ENCODE data around the gene CLRN3.
A peak's percentile ranks its signal among the peaks of the same experiment; 100 is the strongest.

The CLRN3 gene

DNA sequence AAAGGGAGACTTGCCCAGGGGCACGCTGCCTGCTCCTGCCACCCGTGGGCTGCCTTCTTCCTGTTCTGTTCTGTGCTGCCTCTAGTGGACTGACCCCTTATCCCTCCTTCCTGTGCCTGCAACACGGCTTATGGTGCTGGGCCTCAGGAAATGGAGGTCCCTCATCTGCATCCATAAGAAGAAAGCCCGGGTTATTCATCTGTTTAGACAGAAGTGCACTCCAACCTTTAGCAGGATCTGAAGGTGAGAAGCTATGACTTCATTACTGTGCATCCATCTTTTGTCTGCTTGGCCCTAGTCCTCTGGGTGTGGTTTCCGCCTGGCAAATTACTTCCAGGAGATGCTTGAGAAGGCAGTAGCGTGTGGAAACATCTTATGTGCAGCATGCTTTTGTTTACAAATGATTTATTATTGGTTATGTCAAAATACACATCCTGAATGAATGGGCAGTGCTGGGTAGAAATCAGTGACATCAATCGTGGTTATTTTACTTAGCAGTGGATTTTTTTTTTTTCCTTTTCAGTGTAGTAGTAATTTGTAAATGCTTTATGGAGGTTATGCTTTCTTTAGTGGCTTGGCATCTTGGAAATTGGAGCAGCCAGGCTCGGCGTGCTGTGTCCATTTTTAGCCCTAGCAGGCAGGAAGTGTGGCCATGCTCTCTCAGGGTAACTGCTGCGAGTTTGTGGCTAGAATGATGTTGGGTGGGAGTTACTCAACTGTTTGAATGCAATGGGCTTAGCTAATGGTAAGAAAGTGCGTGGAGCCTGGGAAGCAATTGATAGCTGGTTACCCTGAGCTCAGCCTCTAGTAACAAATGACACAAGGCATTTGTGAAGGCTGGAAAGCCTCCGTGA, 26.9 kb upstream of the CLRN3 start:
- DNase-seq (ENCODE audit: low spot score) = no peak

DNA sequence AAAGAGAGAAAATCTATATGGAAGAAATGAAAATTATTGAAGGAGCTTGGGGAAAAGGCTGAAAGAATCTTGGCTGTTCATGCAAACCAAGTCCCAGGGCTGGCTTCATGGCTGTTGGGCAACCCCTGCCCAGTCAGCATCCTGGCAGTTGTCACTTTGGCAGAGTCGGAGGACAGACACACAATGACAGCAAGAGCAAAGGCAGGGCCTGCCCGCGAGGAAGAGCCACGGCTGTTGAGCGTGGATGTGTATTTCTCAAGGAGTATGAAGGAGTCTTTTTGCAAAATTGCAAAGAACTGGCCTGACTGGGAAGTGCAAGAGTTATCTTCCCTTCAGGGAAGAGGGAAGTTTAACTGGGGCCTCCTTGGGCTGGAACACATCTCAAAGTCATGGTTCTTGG, 25.8 kb upstream of the CLRN3 start:
- no peak for DNase-seq (ENCODE audit: low spot score)

DNA sequence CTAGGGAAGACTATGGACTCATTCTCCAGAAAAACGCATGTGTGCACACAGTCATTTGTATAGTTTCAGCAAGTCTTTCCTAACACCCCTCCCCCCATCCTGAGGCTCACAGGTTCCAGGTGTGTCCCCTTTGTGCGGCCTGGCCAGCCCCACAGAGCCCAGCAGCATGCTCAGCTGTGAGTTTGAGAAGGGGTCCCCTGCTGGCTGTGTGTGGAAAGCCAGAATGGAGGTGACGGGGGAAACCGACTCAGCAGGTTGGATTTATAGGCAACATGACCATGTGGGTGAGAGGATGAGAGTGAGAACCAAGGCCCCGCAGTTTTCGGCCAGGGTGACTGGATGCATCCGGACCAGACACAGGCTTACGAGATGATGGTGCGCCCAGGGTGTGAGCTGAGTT, 24.1 kb upstream of the CLRN3 start:
- no peak for DNase-seq (ENCODE audit: low spot score)

DNA sequence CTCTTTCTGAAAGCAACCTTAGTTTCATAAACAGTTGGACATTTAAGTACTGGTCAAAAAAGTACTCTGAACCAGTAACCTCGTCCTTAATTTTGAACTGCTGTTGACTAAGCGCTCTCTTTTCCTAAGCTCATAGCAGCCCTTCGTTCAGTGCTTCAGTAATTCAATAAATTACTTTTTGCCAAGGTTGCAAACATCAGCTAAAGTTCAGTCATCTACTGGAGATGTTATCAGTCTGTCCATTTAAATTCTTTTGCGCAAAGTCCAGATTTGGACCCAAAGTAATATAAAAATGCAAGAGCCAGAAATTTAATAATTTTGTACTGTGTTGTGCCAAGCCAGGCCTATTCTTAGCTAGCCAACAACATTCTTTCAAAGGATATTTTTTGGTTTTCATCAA, 22.6 kb upstream of the CLRN3 start:
- no peak for DNase-seq (ENCODE audit: low spot score)

DNA sequence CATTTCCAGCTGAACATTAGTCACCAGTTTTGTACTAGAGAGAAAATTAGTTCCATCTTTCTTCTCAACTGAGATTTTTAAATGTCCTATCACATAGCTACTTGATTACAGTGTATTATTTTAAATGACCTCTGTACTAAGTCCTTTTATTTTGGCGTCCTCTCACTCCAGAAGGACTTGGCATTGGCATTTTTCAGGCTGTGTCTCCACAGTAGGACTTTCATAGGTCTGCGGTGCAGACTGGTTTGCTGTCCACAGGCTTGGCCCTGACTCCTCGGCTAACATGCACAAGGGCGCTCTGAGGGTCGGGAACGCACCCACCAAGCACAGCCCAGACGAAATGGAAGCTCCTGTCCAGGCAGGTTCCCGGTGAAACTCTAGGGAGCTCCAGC, 20.6 kb upstream of the CLRN3 start:
- DNase-seq (ENCODE audit: low spot score) = no peak

DNA sequence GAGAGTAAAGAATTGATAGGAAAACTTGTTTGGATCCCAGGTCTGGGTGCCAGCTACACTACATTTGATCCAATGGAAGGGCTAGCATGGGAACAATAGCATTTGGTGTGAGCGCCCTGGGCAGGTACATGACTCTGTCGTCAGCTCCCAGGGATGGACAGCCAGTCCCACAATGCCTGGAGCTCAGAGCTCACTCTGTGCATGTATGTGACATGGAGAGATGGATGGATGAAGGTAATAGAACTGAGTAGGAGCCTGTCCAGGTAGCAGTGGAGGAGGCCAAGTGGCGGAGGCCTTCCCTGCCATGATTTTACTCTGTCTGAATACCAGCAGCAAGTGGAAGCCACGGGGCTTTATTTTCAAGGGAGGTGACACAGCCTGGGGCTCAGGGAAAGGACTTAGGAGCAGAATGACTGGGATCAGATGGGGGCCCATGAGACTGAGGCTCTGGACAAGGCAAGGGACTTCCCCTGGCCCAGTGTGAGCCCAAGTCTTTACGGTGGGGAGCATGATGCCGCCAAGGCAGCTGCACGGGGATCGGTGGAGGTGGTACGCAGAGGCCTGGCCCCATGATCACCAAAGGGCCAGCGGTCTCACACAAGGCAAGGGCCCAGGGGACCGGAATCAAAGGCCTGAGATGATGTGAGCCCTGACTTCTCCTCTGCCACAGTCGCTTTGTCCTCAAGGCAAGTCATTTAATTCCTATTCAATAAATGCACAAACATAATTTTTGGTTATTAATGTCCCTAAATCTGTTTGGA, 20.0 kb upstream of the CLRN3 start:
- DNase-seq (ENCODE audit: low spot score) = no peak

DNA sequence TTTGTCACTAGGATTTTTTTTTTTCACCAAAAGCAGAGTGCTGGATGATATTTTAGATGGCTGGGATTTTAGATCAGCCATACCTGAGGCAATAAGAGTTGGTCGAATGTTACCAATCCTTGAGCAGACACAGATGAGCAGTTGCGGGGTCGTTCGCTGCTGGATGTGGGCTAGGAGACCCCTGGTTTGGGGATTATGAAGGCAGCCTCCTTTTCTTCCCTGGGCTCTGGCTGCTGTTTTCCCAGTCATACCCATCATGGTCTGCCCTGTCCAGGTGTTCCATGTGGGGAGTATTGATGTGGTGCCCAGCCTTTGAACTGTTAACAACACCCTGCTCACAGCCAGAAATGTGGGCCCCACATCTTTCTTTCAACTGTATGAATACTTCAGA, 19.1 kb upstream of the CLRN3 start:
- no peak for DNase-seq (ENCODE audit: low spot score)

DNA sequence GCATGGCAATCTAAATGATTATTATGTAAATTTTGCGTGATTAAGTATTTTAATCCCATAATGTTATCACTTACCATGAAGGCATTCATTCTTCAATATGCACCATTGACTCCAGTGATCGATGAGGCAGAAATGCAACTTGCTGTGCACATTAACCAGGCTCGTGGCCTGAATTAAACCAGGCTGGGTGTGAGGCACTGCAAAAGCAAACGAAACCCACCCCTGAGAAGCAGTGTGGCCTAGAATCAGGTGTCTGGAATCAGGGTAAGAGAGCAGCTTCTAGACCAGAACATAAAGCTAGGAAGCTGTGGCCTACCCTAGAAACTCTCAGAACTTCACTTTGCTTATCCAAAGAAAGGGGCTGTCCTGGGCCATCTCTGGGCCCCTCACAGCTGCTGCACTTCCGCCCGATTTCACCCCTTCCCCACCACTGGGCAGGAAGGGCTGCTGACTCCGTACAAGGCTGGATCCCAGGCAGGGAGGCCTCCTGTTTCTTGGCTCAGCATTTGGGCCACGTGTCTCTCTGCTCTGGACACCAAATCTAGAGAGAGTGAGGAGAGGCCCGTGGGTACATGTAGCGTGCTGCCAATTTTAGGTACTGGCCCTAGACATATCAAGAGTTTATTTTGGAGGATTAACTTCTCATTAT, 18.6 kb upstream of the CLRN3 start:
- DNase-seq (ENCODE audit: low spot score) = no peak

DNA sequence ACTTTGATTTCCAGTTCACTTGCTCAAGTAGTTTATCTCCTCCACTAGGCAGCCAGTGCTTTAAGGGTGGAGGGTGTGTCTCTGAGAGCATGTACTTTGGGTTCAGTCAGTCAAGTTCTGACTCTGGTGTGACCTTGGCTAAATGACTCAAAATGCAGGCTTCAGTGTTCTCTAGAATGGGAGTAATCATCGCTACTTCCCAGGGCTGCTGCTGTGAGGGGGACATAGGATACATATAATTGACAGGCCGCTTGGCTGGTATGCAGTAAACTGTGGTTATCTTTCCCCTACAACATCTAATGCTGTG, 17.7 kb upstream of the CLRN3 start:
- peak; percentile 3 for DNase-seq (ENCODE audit: low spot score)

DNA sequence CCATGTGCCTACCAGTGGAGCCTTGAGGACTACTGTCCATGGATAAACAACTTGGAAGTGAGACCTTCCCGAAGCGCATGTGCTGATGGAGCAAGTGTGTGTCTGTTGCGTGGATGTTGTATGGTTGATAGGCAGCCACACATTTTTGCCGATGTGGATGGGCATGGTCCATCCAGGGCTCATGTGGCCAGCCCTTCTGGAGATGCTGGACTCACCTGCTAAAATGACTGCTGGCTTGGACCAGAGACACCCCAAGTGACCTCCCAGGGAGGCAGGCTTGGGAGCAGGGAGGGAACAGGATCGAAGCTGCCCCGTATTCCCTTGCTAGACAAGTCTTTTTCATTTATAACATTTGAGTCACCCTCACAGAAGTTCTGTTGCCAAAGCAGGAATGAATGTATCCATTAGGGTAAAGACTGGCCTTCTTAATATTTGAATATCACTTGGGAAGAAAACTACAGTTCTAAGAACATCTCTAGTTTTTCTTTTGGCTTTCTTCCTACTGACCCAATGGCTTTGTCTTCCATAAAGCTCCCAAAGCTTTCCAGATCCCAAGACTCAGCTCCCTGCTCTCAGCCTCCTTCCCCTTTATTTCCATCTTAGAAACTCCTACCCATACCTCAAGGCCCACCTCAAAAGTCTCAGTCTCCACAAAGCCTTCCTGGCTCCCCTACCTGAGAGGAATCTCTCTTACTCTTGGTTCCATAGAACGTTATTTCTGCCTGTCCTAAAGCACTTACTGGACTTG, 17.1 kb upstream of the CLRN3 start:
- no peak for DNase-seq (ENCODE audit: low spot score)

DNA sequence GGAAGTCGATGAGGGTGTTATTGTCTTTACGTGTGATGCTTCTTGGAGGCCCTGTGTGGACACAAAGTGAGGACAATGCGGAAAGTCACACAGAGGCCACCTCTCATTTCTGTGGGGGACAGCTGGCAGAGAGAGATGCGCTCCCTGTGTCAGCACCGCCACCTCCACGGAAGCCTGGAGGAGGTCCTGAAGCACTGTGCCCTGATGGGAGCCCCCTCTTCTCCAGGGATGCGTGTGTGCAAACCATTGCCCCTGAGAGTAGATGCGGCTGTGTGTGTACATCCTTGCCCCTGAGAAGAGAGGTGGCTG, 16.2 kb upstream of the CLRN3 start:
- no peak for DNase-seq (ENCODE audit: low spot score)

DNA sequence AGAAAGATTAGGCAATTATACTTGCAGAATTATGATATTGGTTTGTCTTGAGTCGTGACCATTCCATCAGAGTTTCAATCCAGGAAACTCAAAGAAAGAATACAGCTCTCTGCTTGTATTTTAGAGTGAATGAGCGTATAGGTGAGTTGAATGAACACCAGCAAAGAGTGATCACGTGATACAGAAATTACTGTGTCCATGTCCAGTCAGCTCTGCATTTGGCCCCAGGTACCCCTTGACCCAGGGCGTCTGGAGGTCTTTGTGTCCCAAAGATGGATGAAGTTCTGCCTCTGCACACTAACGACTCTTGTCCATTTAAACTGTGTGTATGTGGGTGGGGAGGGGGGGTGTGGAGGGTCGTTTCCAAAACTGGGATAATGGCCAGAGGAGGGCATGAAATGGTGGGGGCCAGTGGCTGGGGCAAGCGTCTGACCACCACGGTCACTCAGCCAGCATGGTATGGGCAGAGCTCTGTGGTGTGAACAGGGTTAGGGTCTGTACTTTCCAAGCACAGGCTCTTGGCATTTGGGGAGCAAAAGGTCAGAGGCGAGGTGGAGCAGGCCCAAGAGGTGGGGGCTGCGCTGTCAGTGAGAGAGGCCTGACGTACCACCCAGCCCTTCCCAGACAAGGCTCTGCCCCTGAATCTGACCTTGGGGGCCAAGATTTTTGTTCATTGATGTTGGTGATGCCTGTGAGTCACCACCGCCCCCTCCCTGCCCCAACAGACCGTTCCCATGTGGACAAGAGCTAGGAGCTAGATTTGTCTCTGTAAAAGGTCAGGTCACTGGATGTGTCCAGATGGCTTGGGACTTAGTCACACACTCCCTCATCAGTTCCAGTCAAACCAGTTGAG, 15.6 kb upstream of the CLRN3 start:
- no peak for DNase-seq (ENCODE audit: low spot score)

DNA sequence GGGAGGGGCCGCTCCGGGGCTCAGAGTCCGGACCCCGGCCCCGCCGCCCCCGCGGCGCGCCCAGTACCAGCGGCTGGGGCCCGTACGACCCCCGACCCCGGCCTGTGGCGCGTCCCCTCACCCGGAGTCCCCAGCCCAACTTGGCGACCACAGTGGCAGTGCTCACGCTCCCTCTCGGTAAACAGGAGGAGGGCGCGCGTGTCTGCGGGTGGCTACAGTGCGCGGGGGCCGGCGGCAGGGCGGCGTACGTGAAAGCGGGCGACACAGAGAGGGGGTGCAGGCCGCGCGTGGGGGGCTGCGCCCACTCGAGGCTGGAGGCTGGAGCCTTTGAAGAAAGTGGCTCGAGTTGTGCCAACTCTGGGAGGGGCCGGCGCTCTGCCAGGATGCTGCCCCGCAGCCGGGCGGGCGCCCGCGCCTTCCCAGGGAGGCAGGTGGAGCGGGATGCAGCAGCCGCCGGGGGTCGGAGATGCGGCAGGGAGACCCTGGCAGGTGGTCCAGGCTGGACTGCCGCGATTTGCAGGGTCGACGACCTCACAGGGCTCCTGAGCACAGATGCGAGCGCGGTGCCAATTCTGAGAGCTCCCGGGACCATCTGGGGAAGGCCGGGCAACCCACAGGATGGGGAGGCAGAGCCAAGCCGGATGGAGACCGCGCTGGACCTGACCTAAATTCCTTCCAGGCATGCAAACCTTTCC, 14.8 kb upstream of the CLRN3 start:
- no peak for DNase-seq (ENCODE audit: low spot score)

DNA sequence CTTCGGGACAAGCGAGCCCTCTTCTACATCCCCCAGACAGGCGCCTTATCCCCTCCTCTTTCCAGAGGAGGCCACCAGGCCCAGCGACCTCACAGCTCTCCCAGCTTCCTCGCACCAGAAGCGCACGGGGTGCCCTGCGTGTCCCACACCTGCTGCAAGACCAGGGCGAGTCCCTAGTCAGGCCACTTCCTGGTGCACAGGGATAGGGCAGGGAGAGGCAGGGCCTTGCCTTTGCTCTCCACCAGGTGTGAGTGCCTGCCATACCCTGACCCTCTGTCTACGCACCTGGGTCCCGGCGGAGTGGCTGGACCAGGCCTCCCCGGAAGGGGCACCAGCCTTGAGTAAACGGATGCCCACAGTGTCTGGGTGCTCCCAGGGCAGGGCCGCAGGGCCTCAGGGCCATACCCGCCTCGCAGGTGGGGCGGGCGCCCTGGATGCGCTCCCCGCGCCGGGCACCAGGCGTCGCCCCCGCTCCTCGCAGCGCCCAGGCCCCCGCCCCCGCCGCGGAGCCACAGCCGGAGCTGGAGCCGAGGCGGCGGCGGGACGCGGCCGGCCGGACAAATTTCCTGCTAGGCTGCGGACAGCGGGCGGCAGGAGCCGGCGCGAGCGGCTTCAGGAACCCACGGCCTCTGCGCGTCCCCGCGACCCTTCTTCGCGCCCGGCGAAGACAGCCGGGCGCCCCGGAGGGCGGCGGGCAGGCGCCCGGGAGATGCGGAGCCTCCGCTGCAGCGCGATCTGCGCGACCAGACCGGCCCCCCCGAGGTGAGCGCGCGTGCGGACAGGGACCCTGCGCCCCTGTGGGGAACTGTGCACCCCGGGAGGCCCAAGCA, 14.0 kb upstream of the CLRN3 start, which contains the start of gene PTPRE:
TSS of gene PTPRE (plus strand) at position 556 of the 830 bp plus-strand sequence. CDS start 133,779 bp downstream, outside the sequence.
- DNase-seq (ENCODE audit: low spot score) = peak; percentile 74

DNA sequence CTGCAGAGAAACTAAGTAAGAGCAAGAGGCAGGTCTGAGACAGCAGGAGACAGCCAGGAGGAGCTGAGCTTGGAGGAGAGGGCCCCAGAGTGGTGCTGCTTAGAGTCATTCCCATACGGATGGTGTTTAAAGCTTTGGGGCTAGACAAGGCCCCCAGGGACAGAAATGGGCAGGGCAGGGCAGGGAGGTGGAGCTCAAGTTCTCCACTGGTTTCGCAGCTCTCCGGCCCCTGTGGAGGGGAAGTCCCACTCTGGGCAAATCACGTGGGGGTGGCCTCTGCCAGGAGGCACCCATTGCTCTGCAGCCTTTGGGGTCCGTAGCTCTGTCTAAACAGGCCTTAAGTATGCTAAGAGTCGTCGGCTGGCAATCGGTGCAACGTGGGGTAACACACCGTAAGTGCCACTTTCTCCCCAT, 13.1 kb upstream of the CLRN3 start:
- DNase-seq (ENCODE audit: low spot score) = no peak

DNA sequence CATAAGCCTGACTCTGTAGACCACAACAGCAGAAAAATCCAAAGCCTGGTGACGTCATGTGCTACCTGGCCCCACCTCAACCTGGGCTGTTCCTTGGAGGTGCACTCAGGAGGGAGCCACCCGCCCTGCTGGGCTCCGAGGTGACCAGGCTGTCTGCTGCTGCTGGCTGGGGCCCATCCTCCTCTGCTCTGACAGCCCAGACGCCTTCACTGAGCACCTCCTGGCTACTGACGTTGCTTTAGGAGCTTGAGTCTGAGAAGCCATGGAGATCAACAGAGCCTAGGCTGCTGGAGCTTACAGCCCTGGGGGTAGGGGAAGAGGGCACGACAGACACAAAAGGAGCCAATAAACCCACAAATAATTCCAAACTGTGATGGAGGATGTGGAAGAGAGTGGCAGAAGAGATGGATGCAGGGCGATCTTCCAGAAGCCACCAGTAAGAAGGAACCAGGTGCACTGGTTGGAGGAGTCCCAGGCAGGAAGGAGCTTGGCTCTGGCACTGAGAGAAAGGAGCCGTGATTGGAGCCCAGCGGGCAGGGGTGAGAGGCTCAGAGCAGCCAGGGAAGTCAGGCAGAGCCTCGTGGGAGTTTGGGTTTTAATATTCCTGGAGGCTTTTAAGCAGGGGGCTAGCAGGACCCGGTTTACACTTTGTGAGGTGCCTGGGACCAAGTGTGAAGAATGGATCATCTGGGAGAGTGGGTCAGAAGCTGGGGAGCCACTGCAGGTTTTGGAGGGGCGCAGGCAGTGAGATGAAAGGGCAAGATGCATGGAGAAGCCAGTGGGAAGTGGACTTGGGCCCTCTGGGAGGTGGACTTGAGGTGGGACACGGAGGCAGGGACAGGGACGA, 12.5 kb upstream of the CLRN3 start:
- no peak for DNase-seq (ENCODE audit: low spot score)

DNA sequence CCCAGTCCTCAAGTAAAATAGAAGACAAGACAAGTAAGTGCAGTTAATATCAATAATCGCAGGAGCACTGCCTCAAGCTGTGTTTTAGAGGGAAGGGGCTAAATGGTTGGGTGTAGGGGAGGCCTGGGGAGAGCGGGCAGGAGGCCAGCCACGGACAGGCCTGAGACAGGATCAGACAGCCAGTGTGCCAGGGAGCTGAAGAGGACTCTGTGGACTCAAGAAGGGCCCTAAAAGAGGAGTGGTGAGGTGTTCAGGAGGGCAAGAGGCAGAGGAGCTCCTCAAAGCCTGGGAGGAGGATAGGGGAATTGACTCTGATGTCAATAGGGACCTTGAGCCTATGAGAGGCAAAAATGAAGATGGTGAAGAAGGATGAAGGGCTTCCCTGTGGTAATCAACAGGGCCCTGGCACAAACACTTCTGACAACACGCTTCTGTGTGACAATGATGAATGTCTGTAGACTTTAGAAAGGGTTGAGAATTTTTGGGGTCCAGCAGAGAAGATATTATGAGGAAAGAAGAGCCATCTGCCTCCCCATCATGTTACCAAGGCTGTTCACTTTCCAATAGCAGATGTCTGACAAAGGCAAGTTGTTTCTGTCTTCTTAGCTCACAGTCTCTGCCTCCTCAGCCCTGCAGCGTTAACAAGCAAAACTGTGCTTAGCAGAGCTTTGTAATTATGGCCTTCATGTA, 11.7 kb upstream of the CLRN3 start:
- DNase-seq (ENCODE audit: low spot score) = no peak

DNA sequence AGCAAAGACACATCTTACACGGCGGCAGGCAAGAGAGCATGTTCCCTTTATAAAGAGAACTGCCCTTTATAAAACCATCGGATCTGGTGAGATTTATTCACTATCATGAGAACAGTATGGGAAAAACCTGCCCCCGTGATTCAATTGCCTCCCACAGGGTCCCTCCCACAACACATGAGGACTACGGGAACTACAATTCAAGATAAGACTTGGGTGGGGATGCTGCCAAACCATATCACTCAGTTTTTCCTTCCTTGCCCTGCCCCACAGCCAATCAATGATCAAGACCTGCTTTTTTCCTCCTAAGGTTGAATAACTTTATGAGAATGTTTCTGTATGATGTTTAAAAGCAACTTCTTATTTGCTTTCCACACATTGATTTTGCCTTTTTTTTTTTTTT, 11.0 kb upstream of the CLRN3 start:
- DNase-seq (ENCODE audit: low spot score) = no peak
